ENCODE data around the gene SMIM9. TPM values are rescaled to one million over a fixed set of nuclear protein-coding genes. Genes with fewer than 3 reads are reported as not detected.

The SMIM9 gene
- total RNA-seq, 2 donors from 2014 or later: not detected

GRCh38 chrX:154780968-154781367 is 53.5 kb downstream of the SMIM9 start:
- H3K27ac ChIP-seq: no peak overlapping the region
- no peaks in the 10 kb centered on the region for H3K4me1 ChIP-seq
- H3K27me3 ChIP-seq: no peaks in the 10 kb centered on the region
- no peak for TF ChIP-seq CTCF (IDR thresholded peaks at IDR 0.05)
- no peaks in the 10 kb centered on the region for H3K9me3 ChIP-seq
- H3K4me3 ChIP-seq: no peak overlapping the region
- no peak for DNase-seq (ENCODE audit: low spot score)
- peaks cover 13% of the 10 kb centered on the region for H3K36me3 ChIP-seq

GRCh38 chrX:154779261-154779660 is 55.2 kb downstream of the SMIM9 start:
- H3K4me1 ChIP-seq: no peaks in the 10 kb centered on the region
- H3K4me3 ChIP-seq: no peak overlapping the region
- no peak for TF ChIP-seq CTCF (IDR thresholded peaks at IDR 0.05)
- no peaks in the 10 kb centered on the region for H3K27me3 ChIP-seq
- no peaks in the 10 kb centered on the region for H3K9me3 ChIP-seq
- no peak for DNase-seq (ENCODE audit: low spot score)
- H3K27ac ChIP-seq: no peak overlapping the region
- peaks cover 24% of the 10 kb centered on the region for H3K36me3 ChIP-seq

GRCh38 chrX:154776753-154777152 is 57.7 kb downstream of the SMIM9 start:
- Histone ChIP-seq H3K4me3 (no peak overlapping the region), H3K9me3 (peaks cover 0 to 6% of the 10 kb centered on the region in 2 donors), H3K27ac (no peak overlapping the region), H3K27me3 (no peaks in the 10 kb centered on the region), H3K36me3 (peaks cover 31% of the 10 kb centered on the region), H3K4me1 (no peaks in the 10 kb centered on the region)
- no peak for DNase-seq (ENCODE audit: low spot score)
- no peak for TF ChIP-seq CTCF (IDR thresholded peaks at IDR 0.05)

GRCh38 chrX:154775419-154776349 is 58.8 kb downstream of the SMIM9 start:
- Histone ChIP-seq H3K36me3 (peaks cover 32% of the 10 kb centered on the region), H3K4me3 (no peak overlapping the region), H3K27me3 (no peaks in the 10 kb centered on the region), H3K9me3 (peaks cover 0 to 6% of the 10 kb centered on the region in 2 donors), H3K4me1 (no peaks in the 10 kb centered on the region), H3K27ac (no peak overlapping the region)
- no peak for TF ChIP-seq CTCF (IDR thresholded peaks at IDR 0.05)
- DNase-seq (ENCODE audit: low spot score): no peak

- Histone ChIP-seq H3K27ac (no peak overlapping the region), H3K36me3 (peaks cover 42% of the 10 kb centered on the region), H3K9me3 (peaks cover 0 to 6% of the 10 kb centered on the region in 2 donors), H3K4me1 (no peaks in the 10 kb centered on the region), H3K4me3 (no peak overlapping the region), H3K27me3 (no peaks in the 10 kb centered on the region)
- no peak for DNase-seq (ENCODE audit: low spot score)
- no peak for TF ChIP-seq CTCF (IDR thresholded peaks at IDR 0.05)
Measured at GRCh38 chrX:154774622-154775021, 59.8 kb downstream of the SMIM9 start.

Other genes starting within 250 kb of the SMIM9 start
- gene CTAG1A, start 249.5 kb downstream of the SMIM9 start, total RNA-seq: not detected
- gene CTAG1B, start 215.4 kb downstream of the SMIM9 start, total RNA-seq: not detected
- gene CTAG2, start 181.1 kb downstream of the SMIM9 start, total RNA-seq: not detected
- 10 to 100 TPM; 13.5 to 16.9 TPM for gene GAB3, start 83.6 kb downstream of the SMIM9 start, total RNA-seq
- gene DKC1, start 71.8 kb downstream of the SMIM9 start, total RNA-seq: 10 to 100 TPM; 13.5 to 15.2 TPM
- 10 to 100 TPM; 20.1 to 27.5 TPM for gene MPP1, start 29.2 kb downstream of the SMIM9 start, total RNA-seq
- gene F8A1, start 51.7 kb upstream of the SMIM9 start, total RNA-seq: 10 to 100 TPM in 1 of 2 donors, 1 to 10 TPM in 1; 8.4 to 12.2 TPM
- 10 to 100 TPM; 41.2 to 42.9 TPM for gene F8, start 188.1 kb upstream of the SMIM9 start, total RNA-seq
- gene FUNDC2, start 192.2 kb upstream of the SMIM9 start, total RNA-seq: 100 to 1,000 TPM; 146 to 178 TPM
- gene CMC4, start 236.5 kb upstream of the SMIM9 start, total RNA-seq: 10 to 100 TPM; 39.9 to 58.3 TPM
- under 1 TPM; 0.43 to 0.85 TPM for gene MTCP1, start 236.5 kb upstream of the SMIM9 start, total RNA-seq
- 1 to 10 TPM; 7.6 to 8.3 TPM for gene BRCC3, start 236.8 kb upstream of the SMIM9 start, total RNA-seq

All from right atrium auricular region (tissue), 2 donors.